Osteoblast (primary cell): Measurements from ENCODE around the gene ACBD6. TPM values are rescaled to one million over a fixed set of nuclear protein-coding genes. Genes with fewer than 3 reads are reported as not detected.

ENCODE experiments used
- DNase-seq: peaks from one replicate; pipeline ENCODE4 v3.0.0; 2011; ENCODE audit warnings: low spot score, mixed read lengths; ENCODE audit not compliant: insufficient read length; ENCODE audit errors: missing footprints
- H2AFZ ChIP-seq: 2 replicates; pipeline ENCODE4 v1.6.0; 2011; ENCODE audit warnings: mild to moderate bottlenecking, low read length
- H3K27ac ChIP-seq: 2 replicates; pipeline ENCODE4 v1.5.1; 2011; ENCODE audit warnings: mild to moderate bottlenecking, low read depth, low read length, moderate library complexity
- H3K27me3 ChIP-seq: 2 replicates; pipeline ENCODE4 v1.6.0; 2012; ENCODE audit warnings: mild to moderate bottlenecking, control low read depth, inconsistent platforms, low read length, moderate library complexity; ENCODE audit not compliant: insufficient read depth
- H3K36me3 ChIP-seq: 2 replicates; pipeline ENCODE4 v1.5.1; 2011; ENCODE audit warnings: mild to moderate bottlenecking, low read length, control low read depth, moderate library complexity; ENCODE audit not compliant: insufficient read depth
- H3K4me1 ChIP-seq: 2 replicates; pipeline ENCODE4 v1.5.1; 2011; ENCODE audit warnings: mild to moderate bottlenecking, low read length, control low read depth, moderate library complexity; ENCODE audit not compliant: insufficient read depth
- H3K4me2 ChIP-seq: 2 replicates; pipeline ENCODE4 v1.6.0; 2011; ENCODE audit warnings: mild to moderate bottlenecking, low read length; ENCODE audit not compliant: insufficient read depth
- H3K4me3 ChIP-seq: fragments of 200-600 bp; sonication (generic); 3 replicates; pipeline ENCODE4 v1.5.1; 2012; ENCODE audit warnings: mild to moderate bottlenecking, low read length, inconsistent platforms; ENCODE audit not compliant: insufficient read depth
- H3K79me2 ChIP-seq: 2 replicates; pipeline ENCODE4 v1.6.0; 2012; ENCODE audit warnings: mild to moderate bottlenecking, low read length, control low read depth, inconsistent platforms; ENCODE audit not compliant: insufficient read depth
- H3K9me3 ChIP-seq: 2 replicates; pipeline ENCODE4 v1.5.1; 2011; ENCODE audit warnings: low read depth, low read length, control low read depth
- H4K20me1 ChIP-seq: 2 replicates; pipeline ENCODE4 v1.6.0; 2012; ENCODE audit warnings: mild to moderate bottlenecking, low read length, control low read depth; ENCODE audit not compliant: insufficient read depth
- CTCF ChIP-seq: IDR thresholded peaks from 2 replicates; pipeline ENCODE4 v1.5.1; 2011; ENCODE audit warnings: mild to moderate bottlenecking, low read depth, low read length, moderate library complexity; ENCODE audit errors: extremely low read depth
- total RNA-seq: library from RNA; depleted of rRNA; stranded (reverse); fragments of >200 nt; gene quantifications from 2 replicates; pipeline ENCODE4 v1.2.3, GENCODE V29; 2012

Gene ACBD6
- total RNA-seq, 1 donor = 55.7 TPM

- Histone ChIP-seq H3K79me2 (no peaks in the 10 kb centered on the region), H3K27ac (peak overlapping the region; percentile 34), H4K20me1 (peaks cover 3% of the 10 kb centered on the region), H3K4me3 (no peak overlapping the region), H3K36me3 (no peaks in the 10 kb centered on the region), H3K9me3 (no peaks in the 10 kb centered on the region), H3K27me3 (no peaks in the 10 kb centered on the region), H3K4me2 (no peak overlapping the region), H3K4me1 (peaks cover 23% of the 10 kb centered on the region), H2AFZ (no peak overlapping the region)
- TF ChIP-seq CTCF = no peak
- no peak for DNase-seq
These were observed 189.5 kb downstream of the ACBD6 start for GRCh38 chr1:180312926-180313325.

- no peaks in the 10 kb centered on the region for H3K9me3 ChIP-seq
- no peak for TF ChIP-seq CTCF
- peaks cover 3% of the 10 kb centered on the region for H4K20me1 ChIP-seq
- H3K4me1 ChIP-seq = peaks cover 23% of the 10 kb centered on the region
- H3K4me3 ChIP-seq = no peak overlapping the region
- H2AFZ ChIP-seq = no peak overlapping the region
- DNase-seq = peak; percentile 27
- H3K4me2 ChIP-seq = no peak overlapping the region
- H3K27ac ChIP-seq = peak overlapping the region; percentile 3
- H3K36me3 ChIP-seq = no peaks in the 10 kb centered on the region
- H3K79me2 ChIP-seq = no peaks in the 10 kb centered on the region
- H3K27me3 ChIP-seq = no peaks in the 10 kb centered on the region
These were observed 191.2 kb downstream of the ACBD6 start for GRCh38 chr1:180311011-180311730.

GRCh38 chr1:180310095-180310494 lies 192.3 kb downstream of the ACBD6 start:
- no peak for DNase-seq
- no peak for TF ChIP-seq CTCF

DNA sequence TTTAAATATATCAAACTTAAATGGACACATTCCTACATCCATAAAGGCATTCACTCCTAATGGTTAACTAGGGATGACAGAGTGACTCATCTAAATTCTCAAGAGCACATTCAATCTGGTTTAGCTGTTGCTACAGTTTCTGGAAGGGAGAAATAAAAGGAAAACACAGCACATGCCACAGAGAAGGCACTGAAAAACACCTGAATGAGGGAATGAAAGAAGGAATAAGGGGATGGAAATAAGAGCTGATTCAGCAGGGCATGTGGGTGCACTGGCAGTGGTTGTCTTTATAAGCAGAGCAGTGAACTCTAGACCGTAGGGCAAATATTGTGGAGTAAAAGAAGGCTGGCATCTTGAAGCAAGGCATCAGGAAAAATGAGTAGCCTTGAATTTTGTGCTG lies 193.0 kb downstream of the ACBD6 start:
- H3K4me2 ChIP-seq = peak overlapping the region; percentile 68
- H3K79me2 ChIP-seq = no peaks in the 10 kb centered on the region
- H3K4me1 ChIP-seq = peaks cover 23% of the 10 kb centered on the region
- no peak overlapping the region for H2AFZ ChIP-seq
- peaks cover 3% of the 10 kb centered on the region for H4K20me1 ChIP-seq
- DNase-seq = peak; percentile 53
- H3K27me3 ChIP-seq = no peaks in the 10 kb centered on the region
- H3K9me3 ChIP-seq = no peaks in the 10 kb centered on the region
- TF ChIP-seq CTCF = no peak
- peak overlapping the region; percentile 84 for H3K27ac ChIP-seq
- H3K36me3 ChIP-seq = no peaks in the 10 kb centered on the region
- H3K4me3 ChIP-seq = peak overlapping the region; percentile 35

More at GRCh38 chr1:180310095-180310494, 192.3 kb downstream of the ACBD6 start:
- Histone ChIP-seq H3K4me1 (peaks cover 23% of the 10 kb centered on the region), H3K4me2 (no peak overlapping the region), H3K9me3 (no peaks in the 10 kb centered on the region), H3K27me3 (no peaks in the 10 kb centered on the region), H3K27ac (peak overlapping the region; percentile 84), H4K20me1 (peaks cover 3% of the 10 kb centered on the region), H3K4me3 (no peak overlapping the region), H3K79me2 (no peaks in the 10 kb centered on the region), H3K36me3 (no peaks in the 10 kb centered on the region), H2AFZ (no peak overlapping the region)
